Activated CD4-positive, alpha-beta T cell treated with anti-CD3 and anti-CD28 coated beads for 48 hours (primary cell): ENCODE results near the gene SELENON.

ENCODE experiments used
- DNase-seq: peaks from one replicate; pipeline ENCODE4 v3.0.0-alpha.2; 2020

SELENON gene

GRCh38 chr1:25770541-25771220 lies 29.3 kb upstream of the SELENON start:
- no peak for DNase-seq

GRCh38 chr1:25771221-25772114 lies 28.5 kb upstream of the SELENON start:
- peak; percentile 53 for DNase-seq

DNA sequence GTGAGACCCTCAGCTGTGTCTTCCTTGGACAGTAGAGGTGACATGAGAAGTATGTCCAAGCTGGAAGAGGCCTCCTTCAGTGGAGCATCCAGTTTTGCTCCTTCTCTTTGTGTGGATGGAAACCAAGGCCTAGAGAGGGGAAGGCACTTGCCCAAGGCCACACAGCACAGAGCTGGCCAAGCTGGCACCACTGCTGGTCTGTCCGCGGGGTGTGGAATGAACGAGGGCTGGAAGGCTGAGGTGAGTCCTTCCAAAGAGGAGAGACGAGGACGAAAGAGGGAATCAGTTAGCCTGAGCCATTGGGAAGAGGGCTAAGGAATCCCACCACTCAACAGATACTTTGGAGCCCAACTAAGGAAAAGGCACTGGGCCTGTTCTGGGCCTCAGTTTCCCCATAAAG lies 27.8 kb upstream of the SELENON start:
- DNase-seq, result no peak

GRCh38 chr1:25772692-25773245 lies 27.2 kb upstream of the SELENON start:
- DNase-seq, result no peak

GRCh38 chr1:25773441-25774125 lies 26.4 kb upstream of the SELENON start:
- no peak for DNase-seq

GRCh38 chr1:25774206-25774803 lies 25.7 kb upstream of the SELENON start:
- DNase-seq, result no peak

DNA sequence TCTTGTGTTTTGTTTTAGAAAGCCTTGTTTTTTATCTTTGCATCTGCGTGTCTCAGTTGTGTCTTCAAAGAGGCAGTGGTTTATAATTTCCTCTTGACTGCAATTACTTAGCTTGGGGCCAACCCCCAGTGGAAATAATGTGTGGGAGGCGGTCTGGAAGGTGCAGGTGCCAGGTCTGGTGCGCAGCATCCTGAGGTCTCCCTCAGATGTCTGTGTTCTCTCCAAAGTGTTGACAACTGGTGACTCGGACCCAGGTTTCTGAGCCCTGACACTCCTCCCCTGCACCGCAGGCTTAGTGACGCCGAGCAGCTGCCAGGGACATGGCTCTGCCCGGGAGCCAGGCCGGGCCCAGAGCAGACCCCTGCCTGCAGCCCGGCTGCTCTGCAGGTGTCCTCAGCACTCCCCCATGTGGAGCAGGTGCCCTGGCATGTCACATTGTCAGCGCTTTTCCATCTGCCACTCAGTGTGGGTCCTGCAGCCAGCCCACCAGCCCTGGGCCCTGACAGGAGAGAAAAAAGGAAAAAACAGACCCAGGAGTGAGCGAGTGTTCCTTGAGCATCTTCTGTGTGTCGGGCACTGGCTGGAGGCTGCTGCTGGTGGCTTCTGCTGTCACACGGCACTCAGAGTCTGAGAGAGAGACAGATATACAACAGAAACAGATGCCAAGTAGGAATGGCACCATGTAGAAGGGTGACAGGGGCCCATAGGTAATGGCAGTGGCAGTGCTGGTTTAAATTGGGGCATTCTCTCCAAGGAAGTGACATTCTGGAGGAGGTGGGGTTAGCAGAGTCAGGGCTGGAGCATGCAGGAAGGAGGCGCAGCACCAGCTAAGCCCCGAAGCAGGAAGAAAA lies 24.8 kb upstream of the SELENON start:
- DNase-seq, result peak; percentile 89

GRCh38 chr1:25779388-25779787 lies 20.6 kb upstream of the SELENON start:
- no peak for DNase-seq

GRCh38 chr1:25779894-25780293 lies 20.1 kb upstream of the SELENON start:
- no peak for DNase-seq

- DNase-seq, result no peak
These were observed 19.5 kb upstream of the SELENON start for GRCh38 chr1:25780318-25781129.

- DNase-seq, result no peak
These were observed 18.9 kb upstream of the SELENON start for GRCh38 chr1:25781130-25781433.

GRCh38 chr1:25782608-25783201 lies 17.3 kb upstream of the SELENON start:
- DNase-seq, result no peak

DNA sequence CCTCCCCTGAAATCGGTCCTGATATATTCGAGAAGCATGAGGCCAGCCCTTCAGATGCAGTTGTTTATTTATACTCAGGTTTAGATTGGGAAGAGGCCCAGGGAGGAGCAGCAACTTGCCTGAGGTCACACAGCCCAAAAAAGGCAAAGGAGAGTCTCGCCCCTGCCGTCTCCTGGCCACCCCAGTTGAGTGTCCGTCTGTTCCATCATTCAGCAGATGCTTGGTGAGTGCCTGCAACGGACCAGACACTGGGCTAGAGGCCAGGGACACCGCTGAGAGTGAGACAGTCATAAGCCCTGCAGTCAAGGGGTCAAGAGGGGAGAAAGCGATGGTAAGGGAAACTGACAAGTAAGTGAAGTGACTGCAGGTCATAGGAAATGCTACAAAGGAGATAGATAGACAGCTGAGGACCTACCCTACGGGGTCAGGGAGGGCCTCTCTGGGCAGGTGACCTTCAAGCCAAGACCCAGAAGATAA lies 15.4 kb upstream of the SELENON start:
- DNase-seq, result no peak

GRCh38 chr1:25785333-25786067 lies 14.5 kb upstream of the SELENON start:
- no peak for DNase-seq

GRCh38 chr1:25786887-25787759 lies 12.9 kb upstream of the SELENON start:
- no peak for DNase-seq

GRCh38 chr1:25787760-25788166 lies 12.2 kb upstream of the SELENON start:
- DNase-seq, result no peak

- DNase-seq, result no peak
These were observed 9.5 kb upstream of the SELENON start for GRCh38 chr1:25790472-25790871.

DNA sequence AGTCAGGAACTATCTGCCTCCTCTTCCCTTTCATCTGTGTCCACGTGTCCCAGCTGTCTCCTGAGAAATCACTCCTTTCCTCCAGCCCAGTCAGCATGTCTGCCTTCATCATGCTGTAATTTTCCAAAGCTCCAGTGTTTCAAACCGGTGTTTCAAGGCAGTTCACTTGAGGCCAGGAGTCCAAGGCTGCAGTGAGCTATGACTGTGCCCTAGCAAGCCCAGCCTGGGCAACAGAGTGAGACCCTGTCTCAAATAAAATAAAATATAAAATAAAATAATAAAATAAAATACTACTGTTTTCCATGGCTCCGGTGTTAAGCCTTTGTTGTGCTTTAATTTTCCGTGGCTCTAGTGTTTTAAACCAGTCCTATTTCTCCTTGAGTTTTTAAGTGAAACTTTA lies 7.9 kb upstream of the SELENON start:
- no peak for DNase-seq
